Neural cell (in vitro differentiated cells): ENCODE measurements around the gene EI24. TPM values are rescaled to one million over a fixed set of nuclear protein-coding genes. Genes with fewer than 3 reads are reported as not detected.

Experiments used
- H2AFZ ChIP-seq: fragments of 200-600, 300-800 bp; sonication (generic), shearing (Covaris generic); 2 replicates; pipeline ENCODE4 v1.6.0; 2014; ENCODE audit warnings: low read depth, mild to moderate bottlenecking, antibody characterized with exemption, low read length, moderate library complexity
- H3F3A ChIP-seq: fragments of 200-600 bp; shearing (Covaris generic); 2 replicates; pipeline ENCODE4 v1.6.1; 2016; ENCODE audit warnings: mild to moderate bottlenecking, moderate library complexity, mixed read lengths, antibody characterized with exemption, low read length; ENCODE audit not compliant: insufficient read depth, poor library complexity, severe bottlenecking
- H3K27ac ChIP-seq: fragments of 200-600, 300-800 bp; sonication (generic), shearing (Covaris generic); 2 replicates; pipeline ENCODE4 v1.5.1; 2014; ENCODE audit warnings: mild to moderate bottlenecking, low read length, moderate library complexity
- H3K27me3 ChIP-seq: fragments of 300-800, 200-600 bp; sonication (generic), shearing (Covaris generic); 2 replicates; pipeline ENCODE4 v1.6.0; 2014; ENCODE audit warnings: mild to moderate bottlenecking, low read depth, low read length, moderate library complexity; ENCODE audit not compliant: insufficient read depth
- H3K36me3 ChIP-seq: fragments of 300-800, 200-600 bp; sonication (generic), shearing (Covaris generic); 2 replicates; pipeline ENCODE4 v1.5.1; 2014; ENCODE audit warnings: mild to moderate bottlenecking, antibody characterized with exemption, low read length, moderate library complexity; ENCODE audit not compliant: insufficient read depth
- H3K4me2 ChIP-seq: fragments of 300-800, 200-600 bp; sonication (generic), shearing (Covaris generic); 2 replicates; pipeline ENCODE4 v1.6.0; 2014; ENCODE audit warnings: mild to moderate bottlenecking, low read length
- H3K4me3 ChIP-seq: fragments of 300-800, 200-600 bp; sonication (generic), shearing (Covaris generic); 2 replicates; pipeline ENCODE4 v1.5.1; 2014; ENCODE audit warnings: mild to moderate bottlenecking, low read length, moderate library complexity
- H3K79me2 ChIP-seq: fragments of 200-600 bp; shearing (Covaris generic); replicated peaks from 2 replicates; pipeline ENCODE4 v1.6.0; 2014; ENCODE audit warnings: mild to moderate bottlenecking, low read length, moderate library complexity; ENCODE audit not compliant: insufficient read depth
- H3K9ac ChIP-seq: fragments of 300-800, 200-600 bp; sonication (generic), shearing (Covaris generic); 2 replicates; pipeline ENCODE4 v1.6.1; 2016; ENCODE audit warnings: mild to moderate bottlenecking, low read length, mixed read lengths
- H3K9me2 ChIP-seq: fragments of 200-600 bp; shearing (Covaris generic); 2 replicates; pipeline ENCODE4 v1.6.1; 2016; ENCODE audit warnings: mild to moderate bottlenecking, low read length, mixed read lengths; ENCODE audit not compliant: insufficient read depth
- H3K9me3 ChIP-seq: fragments of 200-600, 300-800 bp; sonication (generic), shearing (Covaris generic); 2 replicates; pipeline ENCODE4 v1.6.1; 2016; ENCODE audit warnings: mild to moderate bottlenecking, mixed run types, low read length, moderate library complexity, mixed read lengths
- H4K20me1 ChIP-seq: fragments of 200-600 bp; shearing (Covaris generic); 2 replicates; pipeline ENCODE4 v1.6.1; 2016; ENCODE audit warnings: mild to moderate bottlenecking, mixed run types; ENCODE audit not compliant: insufficient read depth
- CTCF ChIP-seq: fragments of 450-650 bp; IDR thresholded peaks from 2 replicates; pipeline ENCODE4 v1.5.1; 2014; ENCODE audit warnings: antibody characterized with exemption, mild to moderate bottlenecking, moderate library complexity; ENCODE audit not compliant: poor library complexity, severe bottlenecking
- EP300 ChIP-seq: fragments of 450-650 bp; conservative IDR thresholded peaks from 2 replicates; pipeline ENCODE4 v1.6.1; 2014; ENCODE audit warnings: antibody characterized with exemption, mild to moderate bottlenecking, moderate library complexity; ENCODE audit not compliant: poor library complexity, severe bottlenecking
- EZH2 ChIP-seq: fragments of 200-600, 300-800 bp; shearing (Covaris generic), sonication (generic); IDR thresholded peaks from 2 replicates; pipeline ENCODE4 v1.6.1; 2014; ENCODE audit warnings: antibody characterized with exemption, low read length, borderline replicate concordance, mild to moderate bottlenecking; ENCODE audit not compliant: insufficient read depth, poor library complexity, severe bottlenecking
- MXI1 ChIP-seq: fragments of 450-650 bp; conservative IDR thresholded peaks from 2 replicates; pipeline ENCODE4 v1.6.1; 2014; ENCODE audit warnings: antibody characterized with exemption, mild to moderate bottlenecking; ENCODE audit not compliant: poor library complexity, severe bottlenecking
- POLR2AphosphoS5 ChIP-seq: IDR thresholded peaks from 2 replicates; pipeline ENCODE4 v1.6.1; 2012
- RAD21 ChIP-seq: fragments of 450-650 bp; conservative IDR thresholded peaks from 2 replicates; pipeline ENCODE4 v1.6.1; 2014; ENCODE audit warnings: antibody characterized with exemption, mild to moderate bottlenecking, moderate library complexity
- REST ChIP-seq: IDR thresholded peaks from 2 replicates; pipeline ENCODE4 v1.6.1; 2012; ENCODE audit warnings: borderline replicate concordance
- SMC3 ChIP-seq: fragments of 450-650 bp; conservative IDR thresholded peaks from 2 replicates; pipeline ENCODE4 v1.6.1; 2014; ENCODE audit warnings: antibody characterized with exemption, mild to moderate bottlenecking, moderate library complexity; ENCODE audit not compliant: poor library complexity
- TAF1 ChIP-seq: IDR thresholded peaks from 2 replicates; pipeline ENCODE4 v1.6.1; 2012; ENCODE audit warnings: low read depth
- polyA plus RNA-seq: library from polyadenylated mRNA; depleted of rRNA; stranded (reverse); fragments of >200 nt; gene quantifications from 2 replicates; pipeline ENCODE4 v1.2.3, GENCODE V29; 2014

The EI24 gene
- polyA plus RNA-seq, 1 donor from 2014 or later, result 92.5 TPM

- Histone ChIP-seq H3F3A (no peaks in the 10 kb centered on the region), H3K9me2 (no peaks in the 10 kb centered on the region), H3K9me3 (no peaks in the 10 kb centered on the region), H4K20me1 (no peaks in the 10 kb centered on the region), H3K27ac (no peak overlapping the region), H2AFZ (no peak overlapping the region), H3K9ac (no peak overlapping the region), H3K4me2 (no peak overlapping the region), H3K79me2 (no peaks in the 10 kb centered on the region), H3K36me3 (no peaks in the 10 kb centered on the region), H3K4me3 (no peak overlapping the region), H3K27me3 (no peaks in the 10 kb centered on the region)
- TF ChIP-seq EZH2, result no peak
- TF ChIP-seq RAD21, result no peak
- TF ChIP-seq CTCF, result no peak
- TF ChIP-seq TAF1, result no peak
- TF ChIP-seq REST, result no peak
- no peak for TF ChIP-seq POLR2AphosphoS5
- no peak for TF ChIP-seq EP300
- TF ChIP-seq MXI1, result no peak
- no peak for TF ChIP-seq SMC3
Measured at GRCh38 chr11:125562430-125562829, 6.8 kb upstream of the EI24 start.

- no peak overlapping the region for H3K4me3 ChIP-seq
- TF ChIP-seq REST, result no peak
- TF ChIP-seq TAF1, result no peak
- no peak for TF ChIP-seq MXI1
- no peak for TF ChIP-seq SMC3
- no peak for TF ChIP-seq RAD21
- no peak for TF ChIP-seq CTCF
- no peak for TF ChIP-seq EZH2
- no peak for TF ChIP-seq POLR2AphosphoS5
- no peak for TF ChIP-seq EP300
- H3K79me2 ChIP-seq, result no peaks in the 10 kb centered on the region
- no peaks in the 10 kb centered on the region for H3F3A ChIP-seq
- H3K27ac ChIP-seq, result no peak overlapping the region
- H3K9me3 ChIP-seq, result no peaks in the 10 kb centered on the region
- H2AFZ ChIP-seq, result no peak overlapping the region
- no peaks in the 10 kb centered on the region for H3K36me3 ChIP-seq
- H3K4me2 ChIP-seq, result no peak overlapping the region
- H3K9me2 ChIP-seq, result no peaks in the 10 kb centered on the region
- H3K9ac ChIP-seq, result no peak overlapping the region
- H4K20me1 ChIP-seq, result no peaks in the 10 kb centered on the region
- no peaks in the 10 kb centered on the region for H3K27me3 ChIP-seq
Measured at GRCh38 chr11:125564357-125564756, 4.9 kb upstream of the EI24 start.
